Measurements from ENCODE around the gene ARRB2.

ARRB2 gene

GRCh38 chr17:4766723-4767122, 56.3 kb downstream of the ARRB2 start:
- no peak for DNase-seq

- DNase-seq, result no peak
Measured at GRCh38 chr17:4768298-4768697, 57.9 kb downstream of the ARRB2 start.

GRCh38 chr17:4769628-4770027, 59.2 kb downstream of the ARRB2 start:
- no peak for DNase-seq

All from activated CD8-positive, alpha-beta memory T cell treated with anti-CD3 and anti-CD28 coated beads for 24 hours (primary cell).